ENCODE data around the gene MT1E.
A peak's percentile ranks its signal among the peaks of the same experiment; 100 is the strongest.
"Not testable (repeated sequence)": the region's sequence is repeated elsewhere in the genome, so short reads cannot be mapped to it uniquely, and the experiment has no call there.

Gene MT1E

DNA sequence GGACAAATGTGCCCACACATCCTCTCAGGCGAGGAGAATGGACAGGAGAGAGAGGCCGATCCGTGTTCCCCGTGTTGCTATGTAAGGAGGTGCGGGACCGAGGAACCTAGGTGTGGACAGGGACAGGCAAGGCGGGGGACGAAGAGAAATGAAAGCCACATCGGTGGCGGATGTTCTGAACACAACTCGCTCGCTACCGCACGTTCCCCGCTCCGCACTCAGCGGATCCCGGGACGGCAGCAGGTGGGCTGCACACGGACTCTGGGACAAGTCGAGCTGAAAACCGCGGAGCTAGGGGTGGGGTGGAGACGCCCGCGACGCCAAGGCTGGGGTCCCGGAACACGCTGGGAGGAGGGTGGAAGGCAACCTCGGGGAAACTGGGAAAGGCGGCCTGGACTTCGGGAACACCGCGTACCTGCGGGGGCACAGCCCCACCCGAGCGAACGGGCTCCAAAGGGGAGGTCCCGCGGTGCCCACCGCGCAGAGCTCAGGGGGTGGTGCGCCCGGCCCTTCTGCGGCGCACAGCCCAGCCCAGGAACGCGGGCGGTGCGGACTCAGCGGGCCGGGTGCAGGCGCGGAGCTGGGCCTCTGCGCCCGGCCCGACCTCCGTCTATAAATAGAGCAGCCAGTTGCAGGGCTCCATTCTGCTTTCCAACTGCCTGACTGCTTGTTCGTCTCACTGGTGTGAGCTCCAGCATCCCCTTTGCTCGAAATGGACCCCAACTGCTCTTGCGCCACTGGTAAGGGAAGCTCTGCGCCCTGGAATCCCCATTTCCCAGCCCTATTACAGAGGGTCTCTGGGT is at the start of gene MT1E:
MT1E (plus strand) TSS at position 642 of the 803 bp plus-strand sequence; CDS start at position 713, 71 bp downstream.
- ATAC-seq (replicated peaks; ENCODE audit: extremely low read depth, poor library complexity, severe bottlenecking) (peak; percentile 98), DNase-seq (ENCODE audit: low spot score in 2 of 2) (peak in 1 of 2 donors; percentile 54)
- H3K4me1 Mint-ChIP-seq: peaks cover 15% of the 10 kb centered on the region

DNA sequence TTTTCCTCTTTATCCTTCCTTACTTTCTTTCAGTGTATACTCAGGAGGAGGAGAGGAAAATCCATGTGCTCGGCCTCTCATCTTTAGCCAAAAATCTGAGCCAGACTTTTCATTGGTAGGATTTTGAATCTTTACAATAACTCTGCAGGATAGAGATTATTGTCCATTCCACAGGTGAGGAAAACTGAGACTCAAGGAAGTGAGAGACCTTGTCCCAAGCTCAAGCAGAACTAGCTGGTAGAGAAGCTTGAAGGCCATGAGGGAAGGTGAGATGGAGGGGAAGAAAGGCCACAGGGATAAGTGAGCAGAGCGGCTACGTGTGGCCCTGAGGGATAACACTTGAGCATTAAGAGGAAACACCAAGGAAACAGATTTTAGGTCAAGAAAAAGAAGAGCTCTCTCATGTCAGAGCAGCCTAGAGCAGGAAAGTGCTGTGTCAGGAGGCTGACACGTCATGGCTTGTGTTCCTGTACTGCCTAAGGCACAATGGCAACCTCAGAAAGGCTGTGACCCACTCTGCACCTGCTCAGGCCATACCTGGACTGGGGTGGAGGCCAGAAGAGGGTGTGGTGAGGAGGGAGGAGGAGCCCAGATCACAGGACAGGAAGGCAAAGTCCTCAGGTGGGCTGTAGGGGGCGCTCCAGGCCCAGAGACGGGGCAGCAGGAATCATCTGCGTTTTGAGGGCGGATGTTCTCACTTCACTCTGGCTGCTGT is 48.8 kb upstream of the MT1E start:
- H3K27me3 Mint-ChIP-seq: peaks cover 9% of the 10 kb centered on the region

More for the DNA sequence above, at the start of gene MT1E:
- Mint-ChIP-seq H3K27me3 (peaks cover 1% of the 10 kb centered on the region), H3K9me3 (no peaks in the 10 kb centered on the region), H3K4me3 (peak within 1 kb of the TSS; percentile 97), H3K36me3 (ENCODE audit: insufficient read depth) (peaks cover 5% of the 10 kb centered on the region), H3K27ac (ENCODE audit: low read depth) (peak within 1 kb of the TSS; percentile 91)

DNA sequence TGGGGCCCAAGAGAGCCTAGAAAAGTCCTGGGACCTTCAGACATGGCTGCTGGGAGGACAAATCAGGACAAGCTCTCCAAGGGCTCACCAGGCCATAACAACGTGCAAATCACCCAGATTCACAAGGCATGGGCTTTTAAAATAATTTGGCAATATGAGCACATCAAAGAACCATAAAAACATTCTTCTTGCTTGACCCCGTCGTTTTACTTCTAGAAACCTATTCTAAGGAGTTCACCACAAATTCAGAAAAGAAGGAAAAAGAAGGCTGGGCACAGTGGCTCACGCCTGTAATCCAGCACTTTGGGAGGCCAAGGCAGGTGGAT is 48.3 kb upstream of the MT1E start:
- Mint-ChIP-seq H3K4me3 (no peak overlapping the region), H3K9me3 (no peaks in the 10 kb centered on the region), H3K4me1 (peaks cover 7% of the 10 kb centered on the region), H3K27ac (ENCODE audit: low read depth) (no peak overlapping the region), H3K36me3 (ENCODE audit: insufficient read depth) (no peaks in the 10 kb centered on the region), H3K27me3 (peaks cover 9% of the 10 kb centered on the region)
- ATAC-seq (replicated peaks; ENCODE audit: extremely low read depth, poor library complexity, severe bottlenecking) (no peak), DNase-seq (ENCODE audit: low spot score in 2 of 2) (no peak)

More for the DNA sequence above, 48.8 kb upstream of the MT1E start:
- Mint-ChIP-seq H3K9me3 (no peaks in the 10 kb centered on the region), H3K4me1 (peaks cover 7% of the 10 kb centered on the region), H3K27ac (ENCODE audit: low read depth) (no peak overlapping the region), H3K4me3 (no peak overlapping the region), H3K36me3 (ENCODE audit: insufficient read depth) (no peaks in the 10 kb centered on the region)
- DNase-seq (ENCODE audit: low spot score in 2 of 2) (peak; percentile 79 to 81), ATAC-seq (replicated peaks; ENCODE audit: extremely low read depth, poor library complexity, severe bottlenecking) (peak; percentile 100)

DNA sequence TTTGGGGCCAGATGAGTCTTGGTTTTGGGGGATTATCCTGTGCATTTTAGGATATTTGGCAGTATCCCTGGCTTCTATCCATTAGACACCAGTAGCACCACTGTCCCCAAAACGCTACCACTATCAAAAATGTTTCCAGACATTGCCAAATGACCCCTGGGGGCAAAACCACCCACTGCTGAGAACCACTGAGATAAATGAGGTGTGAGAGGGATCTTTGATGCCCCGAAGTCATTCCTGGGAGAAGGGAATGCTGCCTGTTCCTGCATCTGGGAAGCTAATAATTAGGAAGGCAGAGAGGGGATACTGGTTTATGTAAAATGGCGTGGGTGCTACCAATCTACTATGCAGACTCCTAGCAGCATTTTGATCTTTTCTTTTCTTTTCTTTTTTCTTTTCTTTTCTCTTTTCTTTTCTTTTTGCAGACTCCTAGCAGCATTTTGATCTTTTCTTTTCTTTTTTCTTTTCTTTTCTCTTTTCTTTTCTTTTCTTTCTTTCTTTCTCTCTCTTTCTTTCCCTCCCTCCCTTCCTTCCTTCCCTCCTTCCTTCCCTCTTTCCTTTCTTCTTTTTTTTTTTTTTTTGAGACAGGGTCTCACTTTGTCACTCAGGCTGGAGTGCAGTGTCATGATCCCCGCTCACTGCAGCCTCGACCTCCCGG is 45.1 kb upstream of the MT1E start:
- Mint-ChIP-seq H3K27ac (ENCODE audit: low read depth) (no peak overlapping the region), H3K4me3 (no peak overlapping the region), H3K4me1 (peaks cover 7% of the 10 kb centered on the region), H3K9me3 (no peaks in the 10 kb centered on the region), H3K27me3 (peaks cover 22% of the 10 kb centered on the region), H3K36me3 (ENCODE audit: insufficient read depth) (no peaks in the 10 kb centered on the region)
- ATAC-seq (replicated peaks; ENCODE audit: extremely low read depth, poor library complexity, severe bottlenecking) (no peak), DNase-seq (ENCODE audit: low spot score in 2 of 2) (no peak)

DNA sequence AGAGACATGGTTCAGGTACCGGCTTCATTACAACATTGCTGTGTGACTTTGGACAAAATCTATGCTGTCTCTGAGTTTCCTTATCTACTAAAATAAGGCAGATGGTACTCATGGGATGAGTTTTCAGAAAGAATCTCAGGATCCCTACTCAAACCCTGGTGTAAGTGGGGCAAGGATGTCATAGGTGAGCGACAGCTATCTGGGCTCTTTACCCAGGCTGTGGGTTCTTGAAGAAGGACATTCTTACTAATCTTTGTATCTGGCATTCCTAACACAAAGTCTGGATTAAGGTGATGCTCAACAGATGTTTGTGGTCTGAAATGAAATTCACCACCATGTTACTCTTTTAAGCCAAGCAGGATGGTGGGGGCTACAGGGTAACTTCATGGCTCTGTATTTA is 42.7 kb upstream of the MT1E start:
- not testable (repeated sequence) for DNase-seq (ENCODE audit: low spot score in 2 of 2); ATAC-seq (replicated peaks; ENCODE audit: extremely low read depth, poor library complexity, severe bottlenecking); H3K27ac Mint-ChIP-seq (ENCODE audit: low read depth); H3K4me3 Mint-ChIP-seq; H3K4me1 Mint-ChIP-seq; H3K36me3 Mint-ChIP-seq (ENCODE audit: insufficient read depth); H3K9me3 Mint-ChIP-seq
- peaks cover 34% of the 10 kb centered on the region for H3K27me3 Mint-ChIP-seq

DNA sequence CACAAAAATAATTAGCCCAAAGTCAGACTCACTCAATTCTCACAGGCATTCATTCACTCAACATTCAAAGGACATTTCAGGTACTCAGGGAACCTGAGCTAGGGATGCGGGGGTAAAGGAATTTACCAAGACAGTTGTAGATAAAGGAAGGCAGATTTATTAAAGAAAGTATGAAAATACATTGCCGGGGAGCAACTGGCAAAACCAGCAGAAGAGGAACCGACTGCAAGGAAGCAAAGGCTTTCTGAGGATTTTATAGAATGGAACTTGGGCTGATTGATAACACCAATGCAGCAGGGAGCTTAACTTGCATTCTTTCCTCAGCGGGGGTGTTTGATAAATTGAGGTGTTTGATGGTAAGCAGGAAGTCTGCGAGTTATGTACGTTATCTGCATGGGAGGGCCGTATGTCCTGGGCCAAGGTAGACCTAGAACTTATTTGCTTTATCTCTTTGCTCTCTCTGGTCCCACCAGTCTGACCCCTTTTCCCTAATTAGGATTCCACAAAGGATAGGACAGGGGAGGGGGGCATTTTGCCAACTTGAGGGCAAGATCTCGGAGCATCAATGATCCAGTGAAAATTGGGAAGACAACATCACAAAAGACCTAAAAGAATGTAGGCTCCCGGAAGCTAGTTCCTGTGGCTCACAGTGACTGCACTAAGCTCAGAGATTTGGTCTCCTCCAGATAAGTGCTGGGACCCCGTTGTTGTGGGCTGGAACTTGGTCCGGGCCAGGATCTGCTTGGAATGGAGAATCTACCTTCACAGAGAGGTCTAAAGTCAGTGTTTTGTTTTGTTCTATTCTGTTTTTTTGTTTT is 42.0 kb upstream of the MT1E start:
- H3K27ac Mint-ChIP-seq (ENCODE audit: low read depth): no peak overlapping the region
- H3K4me1 Mint-ChIP-seq: peaks cover under 1% of the 10 kb centered on the region
- H3K4me3 Mint-ChIP-seq: no peak overlapping the region
- H3K27me3 Mint-ChIP-seq: peaks cover 41% of the 10 kb centered on the region
- no peak for ATAC-seq (replicated peaks; ENCODE audit: extremely low read depth, poor library complexity, severe bottlenecking)
- no peaks in the 10 kb centered on the region for H3K36me3 Mint-ChIP-seq (ENCODE audit: insufficient read depth)
- H3K9me3 Mint-ChIP-seq: no peaks in the 10 kb centered on the region
- no peak for DNase-seq (ENCODE audit: low spot score in 2 of 2)

DNA sequence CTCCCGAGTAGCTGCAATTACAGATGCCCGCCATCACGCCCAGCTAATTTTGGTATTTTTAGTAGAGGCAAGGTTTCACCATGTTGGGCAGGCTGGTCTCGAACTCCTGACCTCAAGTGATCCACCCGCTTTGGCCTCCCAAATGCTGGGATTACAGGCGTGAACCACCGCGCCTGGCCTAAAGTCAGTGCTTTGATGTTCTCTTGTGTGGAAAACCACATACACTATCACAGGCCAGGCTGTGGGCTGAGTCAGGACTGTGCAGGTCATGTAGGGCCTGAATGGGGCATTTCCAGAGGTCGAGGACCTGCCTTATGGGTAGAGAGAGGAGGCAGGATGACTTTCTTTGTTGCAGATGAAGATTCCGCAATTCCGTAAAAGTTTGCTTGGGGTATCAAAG is 41.3 kb upstream of the MT1E start:
- ATAC-seq (replicated peaks; ENCODE audit: extremely low read depth, poor library complexity, severe bottlenecking) (no peak), DNase-seq (ENCODE audit: low spot score in 2 of 2) (no peak)
- Mint-ChIP-seq H3K36me3 (ENCODE audit: insufficient read depth) (peaks cover 2% of the 10 kb centered on the region), H3K4me3 (no peak overlapping the region), H3K9me3 (no peaks in the 10 kb centered on the region), H3K27me3 (peaks cover 48% of the 10 kb centered on the region), H3K27ac (ENCODE audit: low read depth) (no peak overlapping the region), H3K4me1 (peaks cover 6% of the 10 kb centered on the region)

DNA sequence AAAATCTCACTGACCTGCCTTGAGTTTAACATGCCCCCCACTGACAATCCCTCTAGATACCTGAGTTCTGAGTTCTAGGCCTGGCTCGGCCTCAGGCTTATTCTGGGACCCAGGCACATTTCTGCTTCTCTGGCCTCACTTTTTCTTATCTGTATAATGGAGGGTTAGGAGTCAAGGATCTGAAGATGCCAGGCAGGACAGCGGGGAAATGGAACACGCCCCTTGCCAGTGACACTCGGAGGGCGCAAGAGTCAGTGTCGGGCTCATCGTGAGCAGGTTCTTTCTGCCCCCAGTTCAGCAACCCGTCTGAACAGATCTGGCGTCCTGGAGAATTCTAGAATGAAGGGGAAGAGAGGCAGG is 36.8 kb upstream of the MT1E start:
- ATAC-seq (replicated peaks; ENCODE audit: extremely low read depth, poor library complexity, severe bottlenecking) (no peak), DNase-seq (ENCODE audit: low spot score in 2 of 2) (no peak)
- no peak overlapping the region for H3K27ac Mint-ChIP-seq (ENCODE audit: low read depth)
- no peaks in the 10 kb centered on the region for H3K9me3 Mint-ChIP-seq
- peaks cover 2% of the 10 kb centered on the region for H3K36me3 Mint-ChIP-seq (ENCODE audit: insufficient read depth)
- peak overlapping the region; percentile 81 for H3K4me3 Mint-ChIP-seq
- peaks cover 16% of the 10 kb centered on the region for H3K4me1 Mint-ChIP-seq
- peaks cover 55% of the 10 kb centered on the region for H3K27me3 Mint-ChIP-seq

DNA sequence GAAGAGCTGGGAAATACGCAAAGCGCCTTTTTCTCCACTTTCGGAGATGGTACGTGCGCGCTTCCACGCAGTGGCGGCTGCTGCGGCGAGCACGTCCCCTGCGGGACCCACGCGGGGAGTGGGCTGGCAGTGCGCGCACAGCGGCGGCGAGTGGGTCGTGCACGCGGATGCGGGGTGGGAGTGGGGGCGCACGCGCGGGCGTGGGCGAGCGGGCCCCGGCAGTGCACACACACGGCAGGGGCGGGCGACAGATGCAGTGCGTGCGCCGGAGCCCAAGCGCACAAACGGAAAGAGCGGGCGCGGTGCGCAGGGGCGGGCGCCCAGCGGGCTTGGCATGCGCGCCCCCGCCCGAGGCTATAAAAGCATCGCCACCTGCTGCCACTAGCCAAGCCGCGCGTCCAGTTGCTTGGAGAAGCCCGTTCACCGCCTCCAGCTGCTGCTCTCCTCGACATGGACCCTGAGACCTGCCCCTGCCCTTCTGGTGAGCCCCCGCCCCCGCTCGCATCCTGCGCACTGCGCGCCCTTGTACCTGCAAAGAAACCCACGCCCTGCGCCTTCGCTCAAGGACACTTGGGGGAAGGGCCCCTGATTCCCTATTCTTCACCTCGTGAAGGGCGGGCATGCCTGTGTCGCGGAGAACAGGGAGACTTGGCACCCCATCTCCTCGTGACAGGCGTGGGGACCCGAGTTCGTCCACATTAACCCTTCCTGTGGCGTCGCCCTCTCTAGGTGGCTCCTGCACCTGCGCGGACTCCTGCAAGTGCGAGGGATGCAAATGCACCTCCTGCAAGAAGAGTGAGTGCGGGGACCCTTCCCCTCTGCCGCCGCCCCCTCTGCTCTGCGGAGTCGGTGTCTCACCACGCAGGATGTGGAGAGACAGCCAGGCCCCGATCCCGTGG is 36.2 kb upstream of the MT1E start, which contains the start of gene MT3:
MT3 (plus strand) TSS at position 388 of the 899 bp plus-strand sequence; CDS start at position 451, 63 bp downstream.
- H3K9me3 Mint-ChIP-seq: no peaks in the 10 kb centered on the region
- peaks cover 2% of the 10 kb centered on the region for H3K36me3 Mint-ChIP-seq (ENCODE audit: insufficient read depth)
- no peak within 1 kb of the TSS for H3K27ac Mint-ChIP-seq (ENCODE audit: low read depth)
- no peak for DNase-seq (ENCODE audit: low spot score in 2 of 2)
- ATAC-seq (replicated peaks; ENCODE audit: extremely low read depth, poor library complexity, severe bottlenecking): no peak
- peaks cover 48% of the 10 kb centered on the region for H3K27me3 Mint-ChIP-seq
- H3K4me1 Mint-ChIP-seq: peaks cover 16% of the 10 kb centered on the region
- H3K4me3 Mint-ChIP-seq: peak within 1 kb of the TSS; percentile 81

DNA sequence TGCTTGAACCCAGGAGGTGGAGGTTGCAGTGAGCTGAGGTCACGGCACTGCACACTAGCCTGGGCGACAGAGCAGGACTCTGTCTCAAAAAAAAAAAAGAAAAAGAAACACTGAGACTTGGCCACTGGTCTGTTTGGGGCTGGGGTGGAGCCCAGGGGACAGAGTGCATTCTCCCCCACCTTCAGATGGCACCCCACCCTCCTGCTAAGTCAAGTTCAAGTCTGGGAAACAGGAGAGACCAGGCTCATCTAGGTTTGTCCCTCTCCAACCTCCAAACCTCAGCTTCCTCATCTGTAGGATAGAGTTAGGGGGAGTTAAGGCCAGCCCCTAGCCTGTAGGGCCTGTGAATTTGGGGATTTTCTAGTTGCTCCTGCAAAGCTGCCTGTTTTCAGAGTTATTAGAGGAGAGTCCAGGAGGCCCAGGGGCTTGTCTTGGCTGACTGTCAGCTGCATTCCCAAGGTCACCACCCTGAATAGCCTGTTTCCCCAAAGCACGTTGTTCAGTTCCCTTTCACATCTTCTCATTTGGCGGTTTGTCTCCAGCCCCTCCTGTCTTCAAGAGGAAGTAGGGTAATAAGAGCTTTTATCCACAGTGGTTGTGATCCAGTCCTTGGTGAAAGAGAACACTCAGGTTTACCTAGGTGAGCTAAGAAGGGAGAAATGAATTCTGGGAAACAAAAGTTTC is 34.1 kb upstream of the MT1E start:
- Mint-ChIP-seq H3K4me3 (no peak overlapping the region), H3K4me1 (peaks cover 16% of the 10 kb centered on the region), H3K9me3 (no peaks in the 10 kb centered on the region), H3K27ac (ENCODE audit: low read depth) (no peak overlapping the region), H3K36me3 (ENCODE audit: insufficient read depth) (peaks cover 2% of the 10 kb centered on the region), H3K27me3 (peaks cover 44% of the 10 kb centered on the region)
- DNase-seq (ENCODE audit: low spot score in 2 of 2) (no peak), ATAC-seq (replicated peaks; ENCODE audit: extremely low read depth, poor library complexity, severe bottlenecking) (no peak)

Data from central memory CD8-positive, alpha-beta T cell (primary cell).